Adrenal gland (tissue), 5 donors: ENCODE results near the gene POLK.

ENCODE experiments used
- POLR2A ChIP-seq, 2 donors: fragments of 450-650 bp; IDR thresholded peaks; one replicate each; pipeline ENCODE4 v1.6.1; 2017; ENCODE audit warnings: antibody characterized with exemption in 2 of 2, mild to moderate bottlenecking in 2 of 2, moderate library complexity in 1 of 2
- TF ChIP-seq, protein P1 (sequence below), 6 experiments: fragments of 450-650 bp in 4 of 6; fragments of 200-600 bp in 2 of 6; sonication (generic) in 1 of 6; IDR thresholded peaks; 1 replicate in 5 of 6; 2 replicates in 1 of 6; pipeline versions ENCODE4 v1.5.1 to v1.8.0; 2016 to 2021; ENCODE audit warnings: antibody characterized with exemption in 6 of 6, mild to moderate bottlenecking in 2 of 6, moderate library complexity in 1 of 6
- donor health status: DM: no; HTN: no; CAD: no.

DNA sequence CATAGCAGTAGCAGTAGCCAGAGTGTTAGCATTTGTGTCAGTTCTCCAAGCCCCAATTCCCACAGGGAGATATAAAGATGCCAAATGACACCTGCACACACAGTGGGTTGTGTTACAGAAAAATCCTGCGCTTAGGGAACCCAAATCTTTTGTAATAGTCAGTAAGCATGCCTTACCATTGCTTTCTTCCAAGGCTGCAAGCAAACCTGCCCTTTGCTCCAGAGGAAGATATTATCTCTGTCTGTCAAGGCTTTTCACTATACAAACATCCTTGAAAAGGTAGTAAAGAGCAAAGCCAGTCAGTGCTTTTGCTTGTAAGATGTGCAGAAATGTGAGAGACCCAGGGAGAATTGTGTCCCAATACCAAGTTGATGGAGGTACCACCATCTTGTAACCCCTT is 102.5 kb downstream of the POLK start:
- TF ChIP-seq, protein P1, sequence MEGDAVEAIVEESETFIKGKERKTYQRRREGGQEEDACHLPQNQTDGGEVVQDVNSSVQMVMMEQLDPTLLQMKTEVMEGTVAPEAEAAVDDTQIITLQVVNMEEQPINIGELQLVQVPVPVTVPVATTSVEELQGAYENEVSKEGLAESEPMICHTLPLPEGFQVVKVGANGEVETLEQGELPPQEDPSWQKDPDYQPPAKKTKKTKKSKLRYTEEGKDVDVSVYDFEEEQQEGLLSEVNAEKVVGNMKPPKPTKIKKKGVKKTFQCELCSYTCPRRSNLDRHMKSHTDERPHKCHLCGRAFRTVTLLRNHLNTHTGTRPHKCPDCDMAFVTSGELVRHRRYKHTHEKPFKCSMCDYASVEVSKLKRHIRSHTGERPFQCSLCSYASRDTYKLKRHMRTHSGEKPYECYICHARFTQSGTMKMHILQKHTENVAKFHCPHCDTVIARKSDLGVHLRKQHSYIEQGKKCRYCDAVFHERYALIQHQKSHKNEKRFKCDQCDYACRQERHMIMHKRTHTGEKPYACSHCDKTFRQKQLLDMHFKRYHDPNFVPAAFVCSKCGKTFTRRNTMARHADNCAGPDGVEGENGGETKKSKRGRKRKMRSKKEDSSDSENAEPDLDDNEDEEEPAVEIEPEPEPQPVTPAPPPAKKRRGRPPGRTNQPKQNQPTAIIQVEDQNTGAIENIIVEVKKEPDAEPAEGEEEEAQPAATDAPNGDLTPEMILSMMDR (IDR thresholded peaks at IDR 0.05): no peak
- no peak for TF ChIP-seq POLR2A (IDR thresholded peaks at IDR 0.05)
